ENCODE results near the gene EIF4G3.

Gene EIF4G3

GRCh38 chr1:20760322-20760721, 416.4 kb downstream of the EIF4G3 start:
- DNase-seq (ENCODE audit: low read depth in 2 of 2), result no peak
